K562 (cell line): ENCODE measurements around the gene ERICH2. TPM values are rescaled to one million over a fixed set of nuclear protein-coding genes. Genes with fewer than 3 reads are reported as not detected.

Experiments
- CBFA2T2 ChIP-seq: fragments of 450-650 bp; conservative IDR thresholded peaks from 2 replicates; pipeline ENCODE4 v1.6.1; 2017; ENCODE audit warnings: mild to moderate bottlenecking
- CEBPG ChIP-seq, 3 experiments: fragments of 200-800 bp in 1 of 3; sonication (Bioruptor generic) in 1 of 3; sonication (generic) in 1 of 3; formaldehyde crosslinking in 1 of 3; IDR thresholded peaks in 2 of 3; conservative IDR thresholded peaks in 1 of 3; 2 replicates each; pipeline versions ENCODE4 v1.6.1 to v1.8.0; 2016 to 2022; ENCODE audit warnings: missing compliant biosample characterization in 2 of 3, missing genetic modification characterization in 2 of 3, mild to moderate bottlenecking in 1 of 3, missing genetic modification reagents in 1 of 3
- CREBBP ChIP-seq: IDR thresholded peaks from one replicate; pipeline ENCODE4 v1.6.1; 2012; ENCODE audit warnings: low read depth, mild to moderate bottlenecking, control low read depth, inconsistent platforms, low read length
- ETS1 ChIP-seq: conservative IDR thresholded peaks from 2 replicates; pipeline ENCODE4 v1.6.1; 2011; ENCODE audit warnings: low read depth, mild to moderate bottlenecking, low read length; ENCODE audit not compliant: control insufficient read depth
- GATAD2B ChIP-seq: fragments of 450-650 bp; IDR thresholded peaks from 2 replicates; pipeline ENCODE4 v1.6.1; 2017; ENCODE audit warnings: mild to moderate bottlenecking, borderline replicate concordance
- HDAC2 ChIP-seq: fragments of 450-650 bp; IDR thresholded peaks from 2 replicates; pipeline ENCODE4 v1.6.1; 2016; ENCODE audit warnings: mild to moderate bottlenecking
- HMG20B ChIP-seq: fragments of 250-450 bp; sonication (Bioruptor Pico); IDR thresholded peaks from 2 replicates; pipeline ENCODE4 v1.5.0; 2021; ENCODE audit warnings: mild to moderate bottlenecking
- HSF4 ChIP-seq: fragments of 250-450 bp; sonication (Bioruptor Pico); IDR thresholded peaks from 2 replicates; pipeline ENCODE4 v2.1.2; 2022; ENCODE audit warnings: mild to moderate bottlenecking, moderate library complexity, borderline replicate concordance
- KAT8 ChIP-seq: fragments of 450-650 bp; IDR thresholded peaks from 2 replicates; pipeline ENCODE4 v1.6.1; 2016; ENCODE audit warnings: low read depth, mild to moderate bottlenecking
- NCOA2 ChIP-seq, 2 experiments: fragments of 450-650 bp; IDR thresholded peaks; 2 replicates each; pipeline ENCODE4 v1.6.1; 2018; ENCODE audit warnings: mild to moderate bottlenecking in 2 of 2, moderate library complexity in 1 of 2; ENCODE audit not compliant: partially characterized antibody in 2 of 2
- NR4A1 ChIP-seq, 2 experiments: fragments of 250-450 bp in 1 of 2; fragments of 450-650 bp in 1 of 2; sonication (Bioruptor Pico) in 1 of 2; IDR thresholded peaks; 2 replicates each; pipeline versions ENCODE4 v1.4.0 to v1.6.1; 2016 to 2020; ENCODE audit warnings: mild to moderate bottlenecking in 2 of 2, missing compliant biosample characterization in 1 of 2, missing genetic modification characterization in 1 of 2, moderate library complexity in 1 of 2
- POU5F1 ChIP-seq: fragments of 150-350 bp; IDR thresholded peaks from 2 replicates; pipeline ENCODE4 v1.6.1; 2014; ENCODE audit warnings: borderline replicate concordance, low read length, low read depth, mild to moderate bottlenecking; ENCODE audit not compliant: partially characterized antibody
- PPARD ChIP-seq: fragments of 250-450 bp; sonication (Bioruptor Pico); IDR thresholded peaks from 2 replicates; pipeline ENCODE4 v1.8.0; 2022; ENCODE audit warnings: inconsistent platforms, mild to moderate bottlenecking, moderate library complexity
- RAD51 ChIP-seq: fragments of 450-650 bp; IDR thresholded peaks from 2 replicates; pipeline ENCODE4 v1.7.1; 2016; ENCODE audit warnings: low read depth, mild to moderate bottlenecking, borderline replicate concordance
- THRAP3 ChIP-seq: fragments of 450-650 bp; IDR thresholded peaks from 2 replicates; pipeline ENCODE4 v1.6.1; 2016; ENCODE audit warnings: mild to moderate bottlenecking, inconsistent platforms, borderline replicate concordance
- ZNF217 ChIP-seq: sonication (generic); formaldehyde crosslinking; IDR thresholded peaks from 2 replicates; pipeline ENCODE4 v1.8.0; 2022; ENCODE audit warnings: mild to moderate bottlenecking, missing genetic modification reagents
- ZNF239 ChIP-seq: fragments of 250-450 bp; sonication (Bioruptor Pico); IDR thresholded peaks from 2 replicates; pipeline ENCODE4 v1.4.0; 2020; ENCODE audit warnings: mild to moderate bottlenecking
- ZNF263 ChIP-seq: sonication (generic); formaldehyde crosslinking; IDR thresholded peaks from 2 replicates; pipeline ENCODE4 v1.8.0; 2022; ENCODE audit warnings: mild to moderate bottlenecking, missing genetic modification reagents, borderline replicate concordance
- ZNF395 ChIP-seq: fragments of 200-800 bp; sonication (Bioruptor generic); IDR thresholded peaks from 2 replicates; pipeline ENCODE4 v1.6.1; 2017; ENCODE audit warnings: missing genetic modification characterization, missing compliant biosample characterization
- ZNF75A ChIP-seq: fragments of 450-650 bp; formaldehyde crosslinking; IDR thresholded peaks from 2 replicates; pipeline ENCODE4 v1.4.0; 2020; ENCODE audit warnings: mild to moderate bottlenecking
- ZNF764 ChIP-seq: fragments of 250-450 bp; sonication (Bioruptor Pico); IDR thresholded peaks from 2 replicates; pipeline ENCODE4 v1.4.0; 2020; ENCODE audit warnings: low read depth, mild to moderate bottlenecking, moderate library complexity
- ZNF785 ChIP-seq: fragments of 250-450 bp; sonication (Bioruptor Pico); IDR thresholded peaks from 2 replicates; pipeline ENCODE4 v1.4.0; 2020; ENCODE audit warnings: mild to moderate bottlenecking
- polyA plus RNA-seq, 8 experiments: library from polyadenylated mRNA; depleted of rRNA in 4 of 8; stranded (reverse) in 5 of 8; unstranded in 3 of 8; fragments of >200 nt; fragmentation: Nextera tagmentation in 2 of 8; fragmentation: Illumina TruSeq in 1 of 8; extraction: Ambion mirVana in 2 of 8; extraction: Trizol in 1 of 8; gene quantifications; 2 replicates each; pipeline versions ENCODE4 v1.2.1 to v1.2.3, GENCODE V29; 2011 to 2014; ENCODE audit warnings: inconsistent platforms in 1 of 8, missing spikeins in 1 of 8
- total RNA-seq, 7 experiments: library from RNA; depleted of rRNA in 6 of 7; stranded (reverse); fragments of >200 nt in 6 of 7; fragmentation: Illumina TruSeq in 2 of 7; extraction: Trizol in 2 of 7; gene quantifications; 2 replicates each; pipeline versions ENCODE4 v1.2.1 to v1.2.3, GENCODE V29; 2011 to 2021; ENCODE audit warnings: low replicate concordance in 1 of 7

ERICH2 gene
- total and polyA plus RNA-seq, 9 of the 15 experiments (the other 6 are each of a cell fraction or from before 2014, with no cell fraction given), result 0.85 to 2.4 (median 1.6) TPM

- TF ChIP-seq NR4A1 (CRISPR knock-in tag; IDR thresholded peaks at IDR 0.05) (no peak), NR4A1 (tag; IDR thresholded peaks at IDR 0.05) (no peak), ZNF764 (CRISPR knock-in tag) (no peak), ZNF217 (CRISPR knock-in tag) (no peak), HDAC2 (peak; percentile 66), CBFA2T2 (peak; percentile 89), HSF4 (CRISPR knock-in tag) (no peak), PPARD (CRISPR knock-in tag) (no peak), POU5F1 (no peak), HMG20B (no peak), ZNF239 (CRISPR knock-in tag) (no peak), NCOA2 (IDR thresholded peaks at IDR 0.05; ENCODE audit: partially characterized antibody in 2 of 2) (no peak), GATAD2B (0 out of 2 replicates have a peak, but pooled peaks have one; percentile 9), ETS1 (no peak), THRAP3 (no peak), KAT8 (no peak), ZNF395 (no peak), ZNF75A (CRISPR knock-in tag) (no peak), CEBPG (CRISPR knock-in tag; IDR thresholded peaks at IDR 0.05) (no peak), CEBPG (tag; conservative IDR thresholded peaks at IDR 0.05 in 1 of 2, IDR thresholded peaks at IDR 0.05 in 1 of 2) (no peak), ZNF785 (CRISPR knock-in tag) (no peak), ZNF263 (no peak), CREBBP (no peak), RAD51 (no peak)
Observed at GRCh38 chr2:170743530-170744239, 26.5 kb upstream of the ERICH2 start (continued).
